Endothelial cell of umbilical vein (primary cell): ENCODE data around the gene TEX54. TPM values are rescaled to one million over a fixed set of nuclear protein-coding genes. Genes with fewer than 3 reads are reported as not detected.

Experiments
- BruUV-seq: library from RNA; stranded (reverse); fragments of 400-500 nt; replicated peaks from 2 replicates; lab custom pipeline; 2021; lab: Mats Ljungman, UMichigan
- CTCF ChIA-PET: fragments of 300-600, 350-600 bp; sonication (Branson Sonifier 250); formaldehyde crosslinking; loops from one replicate; lab custom pipeline; 2021; ENCODE audit warnings: antibody characterized with exemption, inconsistent platforms; lab: Charles Lee
- POLR2A ChIA-PET: fragments of 300-600, 350-600 bp; sonication (Branson Sonifier 250); formaldehyde crosslinking; loops from one replicate; lab custom pipeline; 2021; ENCODE audit warnings: antibody characterized with exemption, inconsistent platforms; lab: Charles Lee
- DNase-seq: peaks from one replicate; pipeline ENCODE4 v3.0.0-alpha.2; 2011; ENCODE audit warnings: low read depth, low spot score
- FAIRE-seq: peaks from 2 replicates; lab custom pipeline; 2011; peaks lifted over from hg19 to GRCh38; lab: Jason Lieb, UNC
- H2AFZ ChIP-seq: 2 replicates; pipeline ENCODE4 v1.6.0; 2012; ENCODE audit warnings: low read depth, low read length, control low read depth, inconsistent platforms
- H3K27ac ChIP-seq: 2 replicates; pipeline ENCODE4 v1.5.1; 2011; ENCODE audit warnings: low read depth, mild to moderate bottlenecking, control low read depth, low read length, moderate library complexity; ENCODE audit not compliant: insufficient read depth
- H3K27me3 ChIP-seq, 2 experiments: 2 replicates each; pipeline versions ENCODE4 v1.6.0 to v1.6.1; 2011; ENCODE audit warnings: low read length in 2 of 2, mixed read lengths in 1 of 2; ENCODE audit not compliant: control insufficient read depth in 2 of 2, insufficient read depth in 2 of 2
- H3K36me3 ChIP-seq, 2 experiments: 2 replicates in 1 of 2; 3 replicates in 1 of 2; pipeline ENCODE4 v1.5.1; 2011; ENCODE audit warnings: low read length in 2 of 2, mild to moderate bottlenecking in 1 of 2, moderate library complexity in 1 of 2; ENCODE audit not compliant: control insufficient read depth in 2 of 2, insufficient read depth in 2 of 2; ENCODE audit errors: extremely low read depth in 1 of 2
- H3K4me1 ChIP-seq: 3 replicates; pipeline ENCODE4 v1.5.1; 2011; ENCODE audit warnings: mild to moderate bottlenecking, low read length; ENCODE audit not compliant: control insufficient read depth, insufficient read depth; ENCODE audit errors: extremely low read depth
- H3K4me2 ChIP-seq: 2 replicates; pipeline ENCODE4 v1.6.1; 2011; ENCODE audit warnings: low read length, control low read depth, mixed read lengths; ENCODE audit not compliant: insufficient read depth
- H3K4me3 ChIP-seq, 3 experiments: fragments of 200-600 bp in 1 of 3; sonication (generic), shearing (Covaris generic) in 1 of 3; replicated peaks in 1 of 3; 2 replicates each; pipeline ENCODE4 v1.5.1; 2011 to 2016; ENCODE audit warnings: control low read depth in 3 of 3, low read length in 3 of 3, mild to moderate bottlenecking in 2 of 3, inconsistent platforms in 1 of 3, low read depth in 1 of 3, moderate library complexity in 1 of 3; ENCODE audit not compliant: insufficient read depth in 1 of 3
- H3K79me2 ChIP-seq: 2 replicates; pipeline ENCODE4 v1.6.0; 2012; ENCODE audit warnings: low read length, inconsistent platforms; ENCODE audit not compliant: control insufficient read depth, insufficient read depth
- H3K9ac ChIP-seq: replicated peaks from 2 replicates; pipeline ENCODE3; 2011; ENCODE audit warnings: low read length, control low read depth; ENCODE audit not compliant: insufficient read depth; ENCODE audit errors: extremely low read depth
- H3K9me1 ChIP-seq: replicated peaks from 3 replicates; pipeline ENCODE4 v1.6.0; 2011; ENCODE audit warnings: mild to moderate bottlenecking, low read length; ENCODE audit not compliant: control insufficient read depth, insufficient read depth; ENCODE audit errors: extremely low read depth
- H3K9me3 ChIP-seq: replicated peaks from 2 replicates; pipeline ENCODE4 v1.5.1; 2012; ENCODE audit warnings: low read length, inconsistent platforms; ENCODE audit not compliant: control insufficient read depth, insufficient read depth
- H4K20me1 ChIP-seq: replicated peaks from 2 replicates; pipeline ENCODE3; 2011; ENCODE audit warnings: mild to moderate bottlenecking, low read length; ENCODE audit not compliant: control insufficient read depth, insufficient read depth; ENCODE audit errors: extremely low read depth
- CTCF ChIP-seq, 2 donors: IDR thresholded peaks; 1 replicate in 1 of 2; 2 replicates in 1 of 2; pipeline ENCODE4 v1.5.1; 2011; ENCODE audit warnings: low read length in 2 of 2, mild to moderate bottlenecking in 2 of 2, moderate library complexity in 2 of 2, control low read depth in 1 of 2, inconsistent platforms in 1 of 2, low read depth in 1 of 2; ENCODE audit not compliant: insufficient read depth in 1 of 2; ENCODE audit errors: extremely low read depth in 1 of 2
- EZH2 ChIP-seq: IDR thresholded peaks from 2 replicates; pipeline ENCODE4 v1.6.1; 2012; ENCODE audit warnings: borderline replicate concordance, low read depth, mild to moderate bottlenecking, moderate library complexity, low read length, inconsistent platforms; ENCODE audit not compliant: severe bottlenecking
- FOS ChIP-seq: IDR thresholded peaks from 2 replicates; pipeline ENCODE4 v1.6.1; 2011; ENCODE audit warnings: mild to moderate bottlenecking, low read length, moderate library complexity, borderline replicate concordance; ENCODE audit not compliant: insufficient read depth
- GATA2 ChIP-seq: IDR thresholded peaks from 2 replicates; pipeline ENCODE4 v1.7.0; 2011; ENCODE audit warnings: low read depth, mild to moderate bottlenecking, moderate library complexity, mixed read lengths, low read length; ENCODE audit not compliant: insufficient read length, insufficient read depth
- JUN ChIP-seq: IDR thresholded peaks from 2 replicates; pipeline ENCODE4 v1.6.1; 2011; ENCODE audit warnings: borderline replicate concordance, low read depth; ENCODE audit not compliant: insufficient read length, insufficient read depth
- MAX ChIP-seq: IDR thresholded peaks from 2 replicates; pipeline ENCODE4 v1.6.1; 2011; ENCODE audit not compliant: insufficient read depth, insufficient read length
- MYC ChIP-seq: IDR thresholded peaks from one replicate; pipeline ENCODE4 v1.6.1; 2011; ENCODE audit warnings: mild to moderate bottlenecking, low read depth, low read length
- POLR2A ChIP-seq: IDR thresholded peaks from 2 replicates; pipeline ENCODE4 v1.6.1; 2012; ENCODE audit warnings: low read depth, mild to moderate bottlenecking, control low read depth, low read length
- POLR2AphosphoS5 ChIP-seq: IDR thresholded peaks from 2 replicates; pipeline ENCODE4 v1.6.1; 2012; ENCODE audit warnings: low read depth, mild to moderate bottlenecking, control low read depth, low read length, moderate library complexity; ENCODE audit not compliant: insufficient read depth
- dilution Hi-C: fragments of 300-500 bp; cut with MboI; formaldehyde crosslinking; loops from one replicate; pipeline ENCODE4 v1.15.0; 2019; ENCODE audit warnings: low sequenced_read_pairs; ENCODE audit not compliant: extremely low pct_ligation_motif_present
- intact Hi-C: fragments of 100-400 bp; cut with micrococcal nuclease; formaldehyde crosslinking; loops from one replicate; pipeline ENCODE4 v1.10.0; 2022
- polyA plus RNA-seq, 4 experiments: library from polyadenylated mRNA; depleted of rRNA in 3 of 4; stranded (reverse) in 3 of 4; unstranded in 1 of 4; fragments of >200 nt; gene quantifications; 2 replicates each; pipeline versions ENCODE4 v1.2.1 to v1.2.3, GENCODE V29; 2011 to 2012; ENCODE audit warnings: missing spikeins in 1 of 4
- total RNA-seq: library from RNA; stranded (reverse); gene quantifications from 2 replicates; pipeline ENCODE4 v1.2.3, GENCODE V29; 2021

Gene TEX54
- total and polyA plus RNA-seq, 2 donors (not counting 3 experiments of a cell fraction or from before 2014, with no cell fraction given): not detected

GRCh38 chr11:62816557-62816956 lies 16.1 kb downstream of the TEX54 start:
- H3K9ac ChIP-seq: no peak overlapping the region
- no peaks in the 10 kb centered on the region for H4K20me1 ChIP-seq
- BruUV-seq: no TSS peak
- H2AFZ ChIP-seq: no peak overlapping the region
- dilution Hi-C loops (no loop called here), intact Hi-C loops (no loop called here)
- TF ChIP-seq MAX (no peak), JUN (no peak), FOS (no peak)
- no peak overlapping the region for H3K4me3 ChIP-seq
- H3K27ac ChIP-seq: no peak overlapping the region
- H3K36me3 ChIP-seq: peaks cover 6 to 11% of the 10 kb centered on the region in 2 experiments
- no peak for DNase-seq
- no peaks in the 10 kb centered on the region for H3K79me2 ChIP-seq
- no peaks in the 10 kb centered on the region for H3K4me1 ChIP-seq
- ChIA-PET CTCF (interaction anchor here (0.8 to 1.8 kb wide), 3 partner anchors 8 to 45 kb away, joined by 3 to 10 read pairs (median 3); no protein-coding TSS in a partner anchor), POLR2A (interaction anchor here (0.6 to 1.5 kb wide), 6 partner anchors 9 to 34 kb away, joined by 3 to 9 read pairs (median 4); partner anchors contain the start of gene STX5)
- H3K27me3 ChIP-seq: no peaks in the 10 kb centered on the region
- no peaks in the 10 kb centered on the region for H3K9me3 ChIP-seq
- H3K9me1 ChIP-seq: no peaks in the 10 kb centered on the region
- H3K4me2 ChIP-seq: no peak overlapping the region
- no peak for FAIRE-seq

GRCh38 chr11:62811659-62812058 lies 21.0 kb downstream of the TEX54 start:
- TF ChIP-seq MAX (no peak), CTCF (IDR thresholded peaks at IDR 0.05; ENCODE audit: extremely low read depth in 1 of 2, insufficient read depth in 1 of 2, low read depth in 1 of 2, low read length in 2 of 2) (no peak), POLR2AphosphoS5 (no peak), POLR2A (no peak), FOS (no peak), EZH2 (no peak), MYC (no peak), JUN (no peak), GATA2 (no peak)
- BruUV-seq: no TSS peak
- Histone ChIP-seq H3K27ac (no peak overlapping the region), H4K20me1 (no peaks in the 10 kb centered on the region), H3K9ac (no peak overlapping the region), H3K4me3 (no peak overlapping the region), H3K4me2 (no peak overlapping the region), H2AFZ (no peak overlapping the region), H3K27me3 (no peaks in the 10 kb centered on the region), H3K9me1 (no peaks in the 10 kb centered on the region), H3K9me3 (no peaks in the 10 kb centered on the region), H3K79me2 (no peaks in the 10 kb centered on the region), H3K4me1 (peaks cover 7% of the 10 kb centered on the region), H3K36me3 (peaks cover under 1 to 6% of the 10 kb centered on the region in 2 experiments)
- intact Hi-C loops: no loop called here
- DNase-seq: no peak
- CTCF ChIA-PET: interaction anchor here (1.2 to 1.3 kb wide), 3 partner anchors 11 to 25 kb away, joined by 3 to 5 read pairs (median 3); no protein-coding TSS in a partner anchor
- dilution Hi-C loops: no loop called here
- POLR2A ChIA-PET: no interaction called here
- no peak for FAIRE-seq
